Gastrocnemius medialis (tissue), 4 donors: ENCODE results near the gene RMC1. TPM values are rescaled to one million over a fixed set of nuclear protein-coding genes. Genes with fewer than 3 reads are reported as not detected.
"Not testable (repeated sequence)": the region's sequence is repeated elsewhere in the genome, so short reads cannot be mapped to it uniquely, and the experiment has no call there.

ENCODE experiments used
- ATAC-seq, 2 donors: fragments of 150-250 bp; one replicate each; pipeline ENCODE4 v1.9.1; 2016
- DNase-seq, 2 donors: peaks; one replicate each; pipeline ENCODE4 v3.0.0-alpha.2; 2019
- H3K27ac ChIP-seq, 4 donors: fragments of 200-600 bp; sonication (generic); 1 replicate in 1 of 4; 2 replicates in 3 of 4; pipeline ENCODE4 v1.5.1; 2016 to 2018; ENCODE audit warnings: mild to moderate bottlenecking in 2 of 4, moderate library complexity in 1 of 4
- H3K27me3 ChIP-seq, 3 donors: fragments of 200-600 bp; sonication (generic) in 2 of 3; 1 replicate in 1 of 3; 2 replicates in 2 of 3; pipeline versions ENCODE4 v1.5.1 to v1.6.0; 2016 to 2019; ENCODE audit warnings: mild to moderate bottlenecking in 1 of 3, moderate library complexity in 1 of 3
- H3K36me3 ChIP-seq, 2 donors: fragments of 200-600 bp; sonication (generic) in 1 of 2; one replicate each; pipeline ENCODE4 v1.5.1; 2017 to 2018
- H3K4me1 ChIP-seq, 2 donors: fragments of 200-600 bp; sonication (generic) in 1 of 2; one replicate each; pipeline ENCODE4 v1.5.1; 2016 to 2017; ENCODE audit warnings: mild to moderate bottlenecking in 2 of 2
- H3K4me3 ChIP-seq, 4 donors: fragments of 200-600 bp; sonication (generic) in 3 of 4; 1 replicate in 1 of 4; 2 replicates in 3 of 4; pipeline ENCODE4 v1.5.1; 2016 to 2019; ENCODE audit warnings: mild to moderate bottlenecking in 2 of 4
- H3K9me3 ChIP-seq, 3 donors: fragments of 200-600 bp; sonication (generic) in 2 of 3; 1 replicate in 1 of 3; 2 replicates in 2 of 3; pipeline ENCODE4 v1.5.1; 2016 to 2019
- CTCF ChIP-seq, 5 experiments: fragments of 450-650 bp in 3 of 5; fragments of 200-600 bp in 2 of 5; sonication (generic) in 2 of 5; IDR thresholded peaks in 4 of 5; conservative IDR thresholded peaks in 1 of 5; 1 replicate in 4 of 5; 2 replicates in 1 of 5; pipeline ENCODE4 v1.5.1; 2016 to 2019; ENCODE audit warnings: antibody characterized with exemption in 5 of 5, mild to moderate bottlenecking in 3 of 5, moderate library complexity in 3 of 5
- POLR2A ChIP-seq, 2 donors: fragments of 450-650 bp; IDR thresholded peaks; one replicate each; pipeline ENCODE4 v1.6.1; 2017; ENCODE audit warnings: antibody characterized with exemption in 2 of 2, mild to moderate bottlenecking in 2 of 2, moderate library complexity in 2 of 2
- in situ Hi-C, 4 donors: fragments of 200-750 bp; cut with MboI; loops; one replicate each; pipeline versions ENCODE4 v1.15.0 to v1.8.0; 2017; ENCODE audit warnings: low sequenced_read_pairs in 4 of 4
- intact Hi-C: fragments of 100-400 bp; cut with DNase I; formaldehyde crosslinking; loops from one replicate; pipeline ENCODE4 v1.15.1; 2023; ENCODE audit warnings: low total_unique reads
- total RNA-seq, 4 donors: library from RNA; depleted of rRNA; stranded (reverse); fragments of >200 nt; gene quantifications; one replicate each; pipeline versions ENCODE4 v1.1.0 to v1.2.3, GENCODE V29; 2016

The RMC1 gene
- total RNA-seq, 4 donors from 2014 or later = 20.1 to 27.3 (median 25.2) TPM

DNA sequence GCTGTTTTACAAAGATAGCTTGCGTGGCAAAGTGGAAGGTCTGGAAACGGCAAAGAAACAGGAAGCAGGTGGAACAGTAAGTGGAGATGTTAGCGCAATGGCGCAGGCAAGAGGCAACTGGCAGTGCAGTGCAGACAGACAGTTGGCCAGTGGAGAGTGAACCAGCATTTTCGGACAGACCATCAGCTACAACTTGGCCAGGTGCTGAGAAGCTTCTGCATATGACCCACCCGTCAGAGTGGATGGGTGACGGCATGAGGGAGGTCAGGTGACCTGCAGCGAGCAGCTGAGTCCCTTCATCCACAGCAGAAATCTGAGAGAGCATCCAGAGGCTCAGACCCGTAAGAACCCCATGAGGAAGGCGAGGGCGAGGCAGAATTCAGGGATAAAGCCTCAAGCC, 49.2 kb downstream of the RMC1 start:
- Histone ChIP-seq H3K27ac (no peak overlapping the region), H3K4me1 (no peaks in the 10 kb centered on the region), H3K4me3 (no peak overlapping the region), H3K27me3 (no peaks in the 10 kb centered on the region), H3K9me3 (no peaks in the 10 kb centered on the region), H3K36me3 (peaks cover 0 to 94% of the 10 kb centered on the region in 2 donors)
- in situ Hi-C loops = no loop called here
- intact Hi-C loops = no loop called here
- DNase-seq (no peak), ATAC-seq (no peak)
- TF ChIP-seq CTCF (IDR thresholded peaks at IDR 0.05 in 4 of 5, conservative IDR thresholded peaks at IDR 0.05 in 1 of 5) (no peak), POLR2A (IDR thresholded peaks at IDR 0.05) (no peak)

- H3K27me3 ChIP-seq = no peaks in the 10 kb centered on the region
- no peaks in the 10 kb centered on the region for H3K9me3 ChIP-seq
- in situ Hi-C loops (no loop called here), intact Hi-C loops (no loop called here)
- no peak overlapping the region for H3K4me3 ChIP-seq
- H3K4me1 ChIP-seq = no peaks in the 10 kb centered on the region
- TF ChIP-seq POLR2A (IDR thresholded peaks at IDR 0.05) (no peak), CTCF (IDR thresholded peaks at IDR 0.05 in 4 of 5, conservative IDR thresholded peaks at IDR 0.05 in 1 of 5) (no peak)
- ATAC-seq (no peak), DNase-seq (no peak)
- no peak overlapping the region for H3K27ac ChIP-seq
- H3K36me3 ChIP-seq = peaks cover 0 to 88% of the 10 kb centered on the region in 2 donors
These were observed 50.6 kb downstream of the RMC1 start for GRCh38 chr18:23553887-23554286.

- Histone ChIP-seq H3K4me3 (no peak overlapping the region), H3K27ac (no peak overlapping the region), H3K4me1 (no peaks in the 10 kb centered on the region), H3K27me3 (no peaks in the 10 kb centered on the region), H3K9me3 (no peaks in the 10 kb centered on the region), H3K36me3 (peaks cover 2 to 90% of the 10 kb centered on the region in 2 donors)
- intact Hi-C loops (no loop called here), in situ Hi-C loops (no loop called here)
- DNase-seq = no peak
- no peak for ATAC-seq
- TF ChIP-seq POLR2A (IDR thresholded peaks at IDR 0.05) (no peak), CTCF (IDR thresholded peaks at IDR 0.05 in 4 of 5, conservative IDR thresholded peaks at IDR 0.05 in 1 of 5) (no peak)
These were observed 53.0 kb downstream of the RMC1 start for GRCh38 chr18:23556145-23556780.

DNA sequence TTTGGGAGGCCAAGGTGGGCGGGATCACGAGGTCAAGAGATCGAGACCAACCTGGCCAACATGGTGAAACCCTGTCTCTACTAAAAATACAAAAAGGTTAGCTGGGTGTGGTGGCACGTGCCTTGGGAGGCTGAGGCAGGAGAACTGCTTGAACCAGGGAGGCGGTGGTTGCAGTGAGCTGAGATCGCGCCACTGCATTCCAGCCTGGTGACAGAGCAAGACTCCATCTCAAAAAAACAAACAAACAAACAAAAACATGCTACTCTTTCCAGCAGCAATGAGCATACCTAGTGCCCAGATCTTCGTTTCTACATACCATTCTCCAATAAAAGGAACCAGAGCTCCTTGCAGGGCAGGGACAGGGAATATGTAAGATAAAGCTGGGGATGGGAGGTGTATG, 54.2 kb downstream of the RMC1 start:
- DNase-seq, H3K9me3 ChIP-seq, in situ Hi-C loops, H3K4me1 ChIP-seq, ATAC-seq, intact Hi-C loops, H3K27me3 ChIP-seq, H3K4me3 ChIP-seq, H3K27ac ChIP-seq: not testable (repeated sequence)
- H3K36me3 ChIP-seq = peaks cover 2 to 87% of the 10 kb centered on the region in 2 donors

GRCh38 chr18:23560186-23560585, 56.9 kb downstream of the RMC1 start:
- ATAC-seq = no peak
- H3K36me3 ChIP-seq = peaks cover 2 to 77% of the 10 kb centered on the region in 2 donors
- intact Hi-C loops = no loop called here

More at GRCh38 chr18:23560186-23560585, 56.9 kb downstream of the RMC1 start:
- Histone ChIP-seq H3K27ac (no peak overlapping the region), H3K4me3 (no peak overlapping the region), H3K4me1 (no peaks in the 10 kb centered on the region), H3K9me3 (no peaks in the 10 kb centered on the region), H3K27me3 (no peaks in the 10 kb centered on the region)
- in situ Hi-C loops = no loop called here
- no peak for DNase-seq
- no peak for TF ChIP-seq CTCF (IDR thresholded peaks at IDR 0.05 in 4 of 5, conservative IDR thresholded peaks at IDR 0.05 in 1 of 5)
- no peak for TF ChIP-seq POLR2A (IDR thresholded peaks at IDR 0.05)
